ENCODE results near the gene NCL. TPM values are rescaled to one million over a fixed set of nuclear protein-coding genes. Genes with fewer than 3 reads are reported as not detected.
"Not testable (repeated sequence)": the region's sequence is repeated elsewhere in the genome, so short reads cannot be mapped to it uniquely, and the experiment has no call there.

The NCL gene
- polyA plus RNA-seq, 4 donors: 89.2 to 493 (median 192) TPM

DNA sequence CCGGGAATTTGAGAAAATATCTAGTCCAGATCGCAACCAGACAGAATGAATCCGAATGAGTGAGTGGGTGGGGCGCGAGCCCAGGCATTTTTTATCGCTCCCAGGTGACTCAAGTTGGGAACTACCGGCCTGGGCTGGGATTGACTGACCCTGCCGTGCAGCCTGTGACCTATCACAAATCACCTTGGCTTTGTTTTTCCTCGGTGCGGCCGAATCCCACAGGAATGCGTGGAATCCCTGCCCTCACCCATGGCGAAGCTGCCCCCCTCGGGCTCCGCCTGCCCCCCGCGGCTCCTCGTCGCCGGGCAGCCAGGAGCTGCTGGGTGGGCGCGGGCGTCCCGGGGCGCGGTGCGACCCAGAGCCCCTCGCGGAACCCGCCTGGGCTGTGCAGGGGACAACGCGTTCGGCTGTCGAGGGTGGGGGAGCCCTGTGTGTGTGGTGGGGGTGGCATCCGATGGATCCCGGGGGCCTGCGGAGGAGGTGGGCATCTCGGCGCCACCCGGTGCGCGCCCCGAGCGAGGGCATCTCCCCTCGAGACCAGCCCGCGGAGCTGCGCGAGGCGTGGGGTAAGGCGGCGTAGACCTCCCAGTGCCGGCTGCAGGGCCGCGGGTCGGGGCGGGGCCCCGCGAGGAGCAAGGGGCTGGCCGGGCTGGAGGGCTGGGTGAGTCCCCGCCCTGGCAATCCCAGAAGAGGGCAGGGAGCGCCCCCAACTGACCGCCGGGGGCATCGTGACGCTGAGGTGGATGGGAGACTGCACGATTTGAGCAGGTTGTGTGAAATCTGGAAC lies 52.3 kb downstream of the NCL start:
- Histone ChIP-seq H3K4me3 (ENCODE audit: low read depth in 1 of 3, low read length in 3 of 3) (peak overlapping the region in 2 of 3 donors; percentile 45), H3K27me3 (ENCODE audit: control insufficient read depth in 3 of 3, insufficient read depth in 3 of 3, low read length in 3 of 3) (no peaks in the 10 kb centered on the region), H3K27ac (ENCODE audit: low read depth in 1 of 3, low read length in 2 of 3) (peak overlapping the region; percentile 84 to 91 (median 86)), H3K4me1 (ENCODE audit: control insufficient read depth in 3 of 3, insufficient read depth in 2 of 3, low read depth in 1 of 3, low read length in 2 of 3) (peaks cover 0 to 61% (median 5%) of the 10 kb centered on the region in 3 donors), H3K36me3 (ENCODE audit: control insufficient read depth in 3 of 3, insufficient read depth in 2 of 3, low read depth in 1 of 3, low read length in 3 of 3) (peaks cover 0 to 2% (median 0%) of the 10 kb centered on the region in 3 donors), H3K9me3 (ENCODE audit: control insufficient read depth in 2 of 2, insufficient read depth in 1 of 2, low read depth in 1 of 2, low read length in 1 of 2) (peaks cover 2 to 22% of the 10 kb centered on the region in 2 donors)
- 2 to 21% (median 19%) methylated on average over 45 to 67 of the region's 67 CpGs for WGBS, 3 donors
- peak; percentile 85 to 94 for DNase-seq
- no peak for FAIRE-seq

DNA sequence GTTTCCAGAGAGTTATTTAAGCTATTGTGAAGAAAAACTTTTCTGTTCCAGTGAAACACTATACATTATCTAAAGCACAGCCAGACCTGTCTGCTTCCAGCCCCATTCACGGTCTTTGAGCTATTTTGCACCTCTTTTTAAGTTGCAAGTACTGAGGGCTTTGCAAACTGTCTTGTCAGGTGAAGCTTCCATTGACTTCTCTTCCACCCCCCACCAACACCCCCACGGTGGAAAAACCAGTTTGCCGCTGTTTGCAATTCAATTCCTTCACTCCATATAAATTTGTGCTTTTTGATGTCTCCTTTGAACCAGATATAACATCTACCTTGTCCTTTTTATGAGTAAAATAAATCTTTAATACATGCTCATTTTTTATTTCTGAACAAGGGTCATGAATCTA lies 53.0 kb downstream of the NCL start:
- Histone ChIP-seq H3K9me3 (ENCODE audit: control insufficient read depth in 2 of 2, insufficient read depth in 1 of 2, low read depth in 1 of 2, low read length in 1 of 2) (peaks cover 2 to 22% of the 10 kb centered on the region in 2 donors), H3K4me3 (ENCODE audit: low read depth in 1 of 3, low read length in 3 of 3) (no peak overlapping the region), H3K36me3 (ENCODE audit: control insufficient read depth in 3 of 3, insufficient read depth in 2 of 3, low read depth in 1 of 3, low read length in 3 of 3) (peaks cover 0 to under 1% (median 0%) of the 10 kb centered on the region in 3 donors), H3K27ac (ENCODE audit: low read depth in 1 of 3, low read length in 2 of 3) (peak overlapping the region in 1 of 3 donors; percentile 86), H3K27me3 (ENCODE audit: control insufficient read depth in 3 of 3, insufficient read depth in 3 of 3, low read length in 3 of 3) (no peaks in the 10 kb centered on the region), H3K4me1 (ENCODE audit: control insufficient read depth in 3 of 3, insufficient read depth in 2 of 3, low read depth in 1 of 3, low read length in 2 of 3) (peaks cover 0 to 61% (median 5%) of the 10 kb centered on the region in 3 donors)
- no peak for FAIRE-seq
- WGBS, 3 donors: 70 to 74% (median 71%) methylated on average over 3 of the region's 3 CpGs
- DNase-seq: peak in 1 of 2 donors; percentile 42

DNA sequence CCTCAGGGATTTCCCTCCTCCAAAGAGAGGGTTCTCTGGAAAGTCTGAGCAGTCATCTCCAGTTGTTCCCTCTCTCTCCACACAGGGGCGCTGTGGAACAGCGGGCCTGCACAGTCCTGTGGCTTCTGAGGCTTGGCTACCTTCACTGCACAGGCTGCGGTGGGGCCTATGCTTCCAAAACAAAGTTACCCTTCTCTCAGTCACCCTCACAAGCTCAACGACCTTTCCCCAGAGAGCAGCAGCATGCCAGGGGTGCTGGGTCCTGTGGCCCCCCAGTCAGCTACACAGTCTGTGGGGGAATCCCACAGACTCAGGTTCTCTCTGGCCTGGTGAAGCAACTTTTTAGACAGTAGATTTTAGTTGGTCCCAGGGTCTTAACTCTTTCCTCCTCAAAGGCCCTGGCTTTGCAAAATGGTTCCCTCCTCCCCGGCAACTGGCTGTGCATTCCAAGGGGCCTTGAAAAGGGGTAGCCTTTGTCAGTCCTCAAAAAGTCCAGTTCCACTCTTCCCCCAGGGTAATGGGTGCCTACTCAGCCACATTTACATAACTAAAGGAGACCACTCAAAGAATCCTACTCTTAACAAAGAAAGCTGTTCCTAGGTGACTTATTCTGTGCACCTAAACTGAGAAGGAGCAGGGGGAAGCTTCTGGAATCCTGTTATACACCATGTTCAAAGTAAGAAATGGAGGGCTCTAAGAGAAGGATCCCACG lies 53.8 kb downstream of the NCL start:
- 68 to 77% (median 73%) methylated on average over 6 of the region's 6 CpGs for WGBS, 3 donors
- Histone ChIP-seq H3K4me3 (ENCODE audit: low read depth in 1 of 3, low read length in 3 of 3) (no peak overlapping the region), H3K27me3 (ENCODE audit: control insufficient read depth in 3 of 3, insufficient read depth in 3 of 3, low read length in 3 of 3) (no peaks in the 10 kb centered on the region), H3K4me1 (ENCODE audit: control insufficient read depth in 3 of 3, insufficient read depth in 2 of 3, low read depth in 1 of 3, low read length in 2 of 3) (peaks cover 0 to 60% (median 5%) of the 10 kb centered on the region in 3 donors), H3K9me3 (ENCODE audit: control insufficient read depth in 2 of 2, insufficient read depth in 1 of 2, low read depth in 1 of 2, low read length in 1 of 2) (peaks cover 2 to 22% of the 10 kb centered on the region in 2 donors), H3K27ac (ENCODE audit: low read depth in 1 of 3, low read length in 2 of 3) (peak overlapping the region; percentile 66 to 90 (median 86)), H3K36me3 (ENCODE audit: control insufficient read depth in 3 of 3, insufficient read depth in 2 of 3, low read depth in 1 of 3, low read length in 3 of 3) (no peaks in the 10 kb centered on the region)
- peak in 1 of 2 donors; percentile 13 for DNase-seq
- no peak for FAIRE-seq

DNA sequence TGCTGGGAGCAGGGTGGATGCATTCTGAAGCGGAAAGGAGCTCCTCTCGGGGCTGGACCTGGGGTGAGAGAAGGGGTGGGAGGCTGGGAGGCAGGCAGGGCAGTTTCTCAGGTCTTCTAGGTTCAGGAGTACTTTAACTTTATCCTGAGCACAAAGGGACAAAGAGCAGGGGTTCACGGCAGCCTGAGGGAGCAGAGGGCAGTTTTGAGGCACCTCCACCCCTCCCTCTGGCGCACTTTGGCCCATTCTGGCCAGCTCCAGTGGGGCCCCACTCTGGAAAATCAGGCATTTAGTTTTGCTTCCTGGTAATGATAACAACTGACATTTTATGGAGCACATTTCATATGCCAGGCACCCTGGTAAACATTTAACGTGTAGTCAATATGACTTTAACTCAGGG lies 54.5 kb downstream of the NCL start:
- Histone ChIP-seq H3K4me1 (ENCODE audit: control insufficient read depth in 3 of 3, insufficient read depth in 2 of 3, low read depth in 1 of 3, low read length in 2 of 3) (peaks cover 0 to 60% (median 5%) of the 10 kb centered on the region in 3 donors), H3K27ac (ENCODE audit: low read depth in 1 of 3, low read length in 2 of 3) (peak overlapping the region; percentile 80 to 90 (median 86)), H3K9me3 (ENCODE audit: control insufficient read depth in 2 of 2, insufficient read depth in 1 of 2, low read depth in 1 of 2, low read length in 1 of 2) (peaks cover 2 to 22% of the 10 kb centered on the region in 2 donors), H3K4me3 (ENCODE audit: low read depth in 1 of 3, low read length in 3 of 3) (no peak overlapping the region), H3K36me3 (ENCODE audit: control insufficient read depth in 3 of 3, insufficient read depth in 2 of 3, low read depth in 1 of 3, low read length in 3 of 3) (no peaks in the 10 kb centered on the region), H3K27me3 (ENCODE audit: control insufficient read depth in 3 of 3, insufficient read depth in 3 of 3, low read length in 3 of 3) (no peaks in the 10 kb centered on the region)
- 18 to 77% (median 51%) methylated on average over 5 of the region's 5 CpGs for WGBS, 3 donors
- peak; percentile 92 to 97 for DNase-seq
- no peak for FAIRE-seq

DNA sequence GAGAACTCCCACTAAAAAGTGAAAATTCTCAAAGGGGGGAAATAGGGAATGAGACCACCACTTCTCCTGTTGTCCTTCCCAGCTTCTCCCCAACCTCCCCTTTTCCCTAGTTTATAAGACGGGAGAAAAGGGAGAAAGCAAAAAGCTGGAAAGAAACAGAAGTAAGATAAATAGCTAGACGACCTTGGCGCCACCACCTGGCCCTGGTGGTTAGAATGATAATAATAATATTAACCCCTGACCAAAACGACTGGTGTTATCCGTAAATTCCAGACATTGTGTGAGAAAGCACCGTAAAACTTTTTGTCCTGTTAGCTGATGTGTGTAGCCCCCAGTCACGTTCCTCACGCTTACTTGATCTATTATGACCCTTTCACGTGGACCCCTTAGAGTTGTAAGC lies 56.0 kb downstream of the NCL start:
- DNase-seq; H3K27ac ChIP-seq (ENCODE audit: low read depth in 1 of 3, low read length in 2 of 3); FAIRE-seq; H3K4me3 ChIP-seq (ENCODE audit: low read depth in 1 of 3, low read length in 3 of 3); H3K27me3 ChIP-seq (ENCODE audit: control insufficient read depth in 3 of 3, insufficient read depth in 3 of 3, low read length in 3 of 3); H3K36me3 ChIP-seq (ENCODE audit: control insufficient read depth in 3 of 3, insufficient read depth in 2 of 3, low read depth in 1 of 3, low read length in 3 of 3): not testable (repeated sequence)
- Histone ChIP-seq H3K9me3 (ENCODE audit: control insufficient read depth in 2 of 2, insufficient read depth in 1 of 2, low read depth in 1 of 2, low read length in 1 of 2) (peaks cover 2 to 22% of the 10 kb centered on the region in 2 donors), H3K4me1 (ENCODE audit: control insufficient read depth in 3 of 3, insufficient read depth in 2 of 3, low read depth in 1 of 3, low read length in 2 of 3) (peaks cover 0 to 60% (median 5%) of the 10 kb centered on the region in 3 donors)
- 71 to 87% (median 85%) methylated on average over 8 to 9 of the region's 9 CpGs for WGBS, 3 donors

DNA sequence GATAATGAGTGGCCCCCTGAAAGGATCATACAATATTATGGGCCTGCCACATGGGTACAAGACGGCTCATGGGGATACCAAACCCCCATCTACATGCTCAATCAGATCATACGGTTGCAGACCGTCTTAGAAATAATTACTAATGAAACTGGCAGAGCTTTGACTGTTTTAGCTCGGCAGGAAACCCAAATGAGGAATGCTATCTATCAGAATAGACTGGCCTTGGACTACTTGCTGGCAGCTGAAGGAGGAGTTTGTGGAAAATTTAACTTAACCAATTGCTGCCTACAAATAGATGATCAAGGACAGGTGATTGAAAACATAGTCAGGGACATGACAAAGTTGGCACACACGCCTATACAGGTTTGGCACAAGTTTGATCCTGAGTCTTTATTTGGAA lies 56.6 kb downstream of the NCL start:
- 59 to 74% (median 69%) methylated on average over 5 of the region's 5 CpGs for WGBS, 3 donors
- not testable (repeated sequence) for H3K27ac ChIP-seq (ENCODE audit: low read depth in 1 of 3, low read length in 2 of 3); H3K4me3 ChIP-seq (ENCODE audit: low read depth in 1 of 3, low read length in 3 of 3); H3K27me3 ChIP-seq (ENCODE audit: control insufficient read depth in 3 of 3, insufficient read depth in 3 of 3, low read length in 3 of 3); DNase-seq; FAIRE-seq; H3K36me3 ChIP-seq (ENCODE audit: control insufficient read depth in 3 of 3, insufficient read depth in 2 of 3, low read depth in 1 of 3, low read length in 3 of 3)
- H3K9me3 ChIP-seq (ENCODE audit: control insufficient read depth in 2 of 2, insufficient read depth in 1 of 2, low read depth in 1 of 2, low read length in 1 of 2): peaks cover 2 to 22% of the 10 kb centered on the region in 2 donors
- H3K4me1 ChIP-seq (ENCODE audit: control insufficient read depth in 3 of 3, insufficient read depth in 2 of 3, low read depth in 1 of 3, low read length in 2 of 3): peaks cover 0 to 60% (median 4%) of the 10 kb centered on the region in 3 donors

DNA sequence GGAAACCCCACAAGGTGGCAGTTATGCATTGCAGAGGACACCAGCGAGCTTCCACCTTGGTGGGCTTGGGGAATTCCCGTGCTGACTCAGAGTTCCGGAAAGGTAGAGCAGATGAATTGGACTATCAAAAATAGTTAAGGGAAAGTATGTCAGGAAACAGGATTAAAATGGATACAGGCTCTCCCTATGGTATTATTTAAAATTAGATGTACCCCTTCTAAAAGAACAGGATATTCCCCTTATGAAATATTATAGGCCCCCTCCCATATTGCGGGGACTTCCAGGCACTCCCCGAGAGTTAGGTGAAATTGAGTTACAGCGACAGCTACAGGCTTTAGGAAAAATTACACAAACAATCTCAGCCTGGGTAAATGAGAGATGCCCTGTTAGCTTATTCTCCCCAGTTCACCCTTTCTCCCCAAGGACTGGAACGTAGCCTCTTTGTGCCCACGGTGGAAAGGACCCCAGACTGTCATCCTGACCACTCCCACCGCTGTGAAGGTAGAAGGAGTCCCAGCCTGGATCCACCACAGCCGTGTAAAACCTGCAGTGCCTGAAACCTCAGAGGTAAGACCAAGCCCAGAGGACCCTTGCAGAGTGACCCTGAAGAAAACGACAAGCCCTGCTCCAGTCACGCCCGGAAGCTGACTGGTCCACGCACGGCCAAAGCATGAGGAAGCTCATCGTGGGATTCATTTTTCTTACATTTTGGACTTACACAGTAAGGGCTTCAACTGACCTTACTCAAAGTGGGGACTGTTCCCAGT lies 58.5 kb downstream of the NCL start:
- H3K4me3 ChIP-seq (ENCODE audit: low read depth in 1 of 3, low read length in 3 of 3); FAIRE-seq; H3K27me3 ChIP-seq (ENCODE audit: control insufficient read depth in 3 of 3, insufficient read depth in 3 of 3, low read length in 3 of 3); H3K27ac ChIP-seq (ENCODE audit: low read depth in 1 of 3, low read length in 2 of 3); DNase-seq: not testable (repeated sequence)
- 11 to 27% (median 12%) methylated on average over 16 of the region's 16 CpGs for WGBS, 3 donors
- H3K4me1 ChIP-seq (ENCODE audit: control insufficient read depth in 3 of 3, insufficient read depth in 2 of 3, low read depth in 1 of 3, low read length in 2 of 3): peaks cover 0 to 54% (median 4%) of the 10 kb centered on the region in 3 donors
- H3K9me3 ChIP-seq (ENCODE audit: control insufficient read depth in 2 of 2, insufficient read depth in 1 of 2, low read depth in 1 of 2, low read length in 1 of 2): peaks cover 2 to 17% of the 10 kb centered on the region in 2 donors
- peaks cover 0 to 14% (median 0%) of the 10 kb centered on the region in 3 donors for H3K36me3 ChIP-seq (ENCODE audit: control insufficient read depth in 3 of 3, insufficient read depth in 2 of 3, low read depth in 1 of 3, low read length in 3 of 3)

DNA sequence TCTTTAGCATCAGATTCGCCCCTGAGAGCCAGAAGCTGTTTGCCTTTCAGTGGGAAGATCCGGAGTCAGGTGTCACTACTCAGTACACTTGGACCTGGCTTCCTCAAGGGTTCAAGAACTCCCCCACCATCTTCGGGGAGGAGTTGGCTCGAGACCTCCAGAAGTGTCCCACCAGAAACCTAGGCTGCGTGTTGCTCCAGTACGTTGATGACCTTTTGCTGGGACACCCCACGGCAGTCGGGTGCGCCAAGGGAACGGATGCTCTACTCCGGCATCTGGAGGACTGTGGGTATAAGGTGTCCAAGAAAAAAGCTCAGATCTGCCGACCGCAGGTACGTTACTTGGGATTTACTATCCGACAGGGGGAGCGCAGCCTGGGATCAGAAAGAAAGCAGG lies 60.1 kb downstream of the NCL start:
- not testable (repeated sequence) for FAIRE-seq
- 92 to 95% (median 93%) methylated on average over 16 of the region's 16 CpGs for WGBS, 3 donors
- H3K4me1 ChIP-seq (ENCODE audit: control insufficient read depth in 3 of 3, insufficient read depth in 2 of 3, low read depth in 1 of 3, low read length in 2 of 3): peaks cover 0 to 54% (median 0%) of the 10 kb centered on the region in 3 donors

More for the DNA sequence above, 60.1 kb downstream of the NCL start:
- H3K27ac ChIP-seq (ENCODE audit: low read depth in 1 of 3, low read length in 2 of 3): peak overlapping the region in 1 of 3 donors; percentile 72
- H3K9me3 ChIP-seq (ENCODE audit: control insufficient read depth in 2 of 2, insufficient read depth in 1 of 2, low read depth in 1 of 2, low read length in 1 of 2): peaks cover 0 to 10% of the 10 kb centered on the region in 2 donors
- not testable (repeated sequence) for H3K4me3 ChIP-seq (ENCODE audit: low read depth in 1 of 3, low read length in 3 of 3); DNase-seq; H3K27me3 ChIP-seq (ENCODE audit: control insufficient read depth in 3 of 3, insufficient read depth in 3 of 3, low read length in 3 of 3)
- peaks cover 0 to 28% (median 0%) of the 10 kb centered on the region in 3 donors for H3K36me3 ChIP-seq (ENCODE audit: control insufficient read depth in 3 of 3, insufficient read depth in 2 of 3, low read depth in 1 of 3, low read length in 3 of 3)
